ENCODE data around the gene C6.

DNA sequence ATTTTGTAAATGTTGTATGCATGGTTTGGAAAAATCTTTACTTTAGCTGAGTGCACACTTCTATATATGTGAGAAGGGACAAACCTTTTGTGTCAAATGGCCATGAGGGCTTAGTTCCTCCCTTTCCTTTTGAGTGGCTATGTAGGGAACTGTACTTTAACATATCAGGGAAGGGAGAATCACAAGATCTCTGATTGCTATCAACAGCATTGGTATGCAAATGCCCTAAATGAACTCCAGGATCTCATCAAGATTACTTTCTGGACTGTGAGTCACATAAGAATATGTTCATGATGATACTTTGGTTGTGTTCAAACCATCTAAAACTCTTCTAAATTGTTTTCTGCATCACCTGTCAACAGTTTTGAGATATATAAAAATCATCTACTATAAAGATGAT is 111.0 kb downstream of the C6 start:
- TF ChIP-seq, protein P1, sequence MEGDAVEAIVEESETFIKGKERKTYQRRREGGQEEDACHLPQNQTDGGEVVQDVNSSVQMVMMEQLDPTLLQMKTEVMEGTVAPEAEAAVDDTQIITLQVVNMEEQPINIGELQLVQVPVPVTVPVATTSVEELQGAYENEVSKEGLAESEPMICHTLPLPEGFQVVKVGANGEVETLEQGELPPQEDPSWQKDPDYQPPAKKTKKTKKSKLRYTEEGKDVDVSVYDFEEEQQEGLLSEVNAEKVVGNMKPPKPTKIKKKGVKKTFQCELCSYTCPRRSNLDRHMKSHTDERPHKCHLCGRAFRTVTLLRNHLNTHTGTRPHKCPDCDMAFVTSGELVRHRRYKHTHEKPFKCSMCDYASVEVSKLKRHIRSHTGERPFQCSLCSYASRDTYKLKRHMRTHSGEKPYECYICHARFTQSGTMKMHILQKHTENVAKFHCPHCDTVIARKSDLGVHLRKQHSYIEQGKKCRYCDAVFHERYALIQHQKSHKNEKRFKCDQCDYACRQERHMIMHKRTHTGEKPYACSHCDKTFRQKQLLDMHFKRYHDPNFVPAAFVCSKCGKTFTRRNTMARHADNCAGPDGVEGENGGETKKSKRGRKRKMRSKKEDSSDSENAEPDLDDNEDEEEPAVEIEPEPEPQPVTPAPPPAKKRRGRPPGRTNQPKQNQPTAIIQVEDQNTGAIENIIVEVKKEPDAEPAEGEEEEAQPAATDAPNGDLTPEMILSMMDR (IDR thresholded peaks at IDR 0.05) = no peak
- TF ChIP-seq POLR2A (IDR thresholded peaks at IDR 0.05) = no peak

Data from adrenal gland (tissue), 5 donors.